ENCODE results near the gene PIANP. TPM values are rescaled to one million over a fixed set of nuclear protein-coding genes. Genes with fewer than 3 reads are reported as not detected.

Gene PIANP
- total RNA-seq, 1 donor from 2014 or later, result not detected

GRCh38 chr12:6703631-6704030, 3.0 kb upstream of the PIANP start:
- peak; percentile 40 for DNase-seq

DNA sequence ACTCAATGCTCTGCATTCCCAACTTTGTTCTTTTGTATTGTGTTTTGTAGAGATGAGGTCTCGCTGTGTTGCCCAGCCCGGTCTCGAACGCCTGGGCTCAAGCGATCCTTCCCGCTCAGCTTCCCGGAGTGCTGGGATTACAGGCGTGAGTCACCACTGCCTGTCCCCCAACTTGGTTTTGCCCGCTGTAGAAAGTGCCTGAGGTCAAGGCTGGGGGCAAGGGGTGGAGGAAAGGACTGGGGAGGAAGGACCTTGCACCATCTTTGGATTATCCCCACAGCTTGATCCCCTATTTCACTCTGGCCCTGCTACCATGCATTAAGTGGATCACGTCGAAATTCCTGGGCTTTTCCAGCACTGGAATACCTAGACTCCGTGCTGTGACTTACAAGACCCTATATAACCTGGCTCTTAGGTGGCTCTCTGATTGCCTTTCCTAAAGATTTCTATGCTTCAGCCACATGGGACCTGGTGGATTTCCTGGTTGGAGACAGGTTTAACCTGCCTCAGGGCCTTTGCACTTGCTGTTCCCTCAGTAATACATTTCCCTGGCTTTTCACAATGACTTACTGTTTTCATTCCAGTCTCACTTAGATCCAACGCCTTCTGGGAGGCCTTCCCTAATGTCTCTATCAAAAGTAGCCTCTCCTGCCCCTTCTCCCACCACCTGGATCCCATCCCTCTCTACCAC, 608 bp upstream of the PIANP start:
- no peak for DNase-seq

- DNase-seq, result no peak
Measured at GRCh38 chr12:6699989-6700645, 498 bp downstream of the PIANP start.

GRCh38 chr12:6699259-6699988, 1.2 kb downstream of the PIANP start:
- no peak for DNase-seq

GRCh38 chr12:6698352-6699046, 2.1 kb downstream of the PIANP start:
- DNase-seq, result no peak

DNA sequence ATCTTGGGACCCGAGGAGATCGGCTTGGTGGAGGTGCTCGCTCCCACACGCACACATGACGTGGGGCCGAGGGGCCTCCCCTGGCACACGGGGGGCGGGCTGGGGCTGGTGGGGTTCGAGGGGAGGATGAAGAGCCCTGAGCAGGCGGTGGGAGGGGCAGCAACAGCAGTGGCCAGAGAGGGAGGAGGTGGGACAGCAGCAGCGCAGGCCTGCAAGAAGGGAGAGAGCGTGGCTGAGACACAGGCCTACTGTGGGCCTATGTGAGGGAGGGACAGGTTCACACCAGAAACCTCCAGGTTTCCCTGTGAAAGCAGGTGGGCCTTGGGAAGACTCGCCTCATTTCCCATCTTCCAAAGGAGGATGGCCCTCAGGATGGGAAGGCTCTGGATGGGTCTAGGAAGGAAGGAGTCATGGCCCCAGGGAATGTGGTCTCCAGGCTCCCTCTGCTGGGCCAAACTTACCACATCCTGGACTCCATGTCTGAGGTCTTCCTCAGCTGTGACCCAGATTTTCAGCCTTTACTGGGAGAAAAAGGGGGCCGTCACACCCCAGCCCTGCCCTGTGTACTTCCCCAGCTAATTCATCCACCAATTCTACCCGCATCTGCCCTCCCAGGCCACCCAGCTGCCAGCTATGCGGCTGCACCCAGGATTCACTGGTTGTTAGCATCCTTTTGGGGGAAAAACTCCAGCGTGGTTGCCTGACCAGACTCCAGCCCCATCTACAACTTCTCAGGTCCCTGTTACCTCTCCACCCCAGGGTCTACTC, 2.8 kb downstream of the PIANP start:
- peak; percentile 78 for DNase-seq

GRCh38 chr12:6696690-6697583, 3.7 kb downstream of the PIANP start:
- no peak for DNase-seq

DNA sequence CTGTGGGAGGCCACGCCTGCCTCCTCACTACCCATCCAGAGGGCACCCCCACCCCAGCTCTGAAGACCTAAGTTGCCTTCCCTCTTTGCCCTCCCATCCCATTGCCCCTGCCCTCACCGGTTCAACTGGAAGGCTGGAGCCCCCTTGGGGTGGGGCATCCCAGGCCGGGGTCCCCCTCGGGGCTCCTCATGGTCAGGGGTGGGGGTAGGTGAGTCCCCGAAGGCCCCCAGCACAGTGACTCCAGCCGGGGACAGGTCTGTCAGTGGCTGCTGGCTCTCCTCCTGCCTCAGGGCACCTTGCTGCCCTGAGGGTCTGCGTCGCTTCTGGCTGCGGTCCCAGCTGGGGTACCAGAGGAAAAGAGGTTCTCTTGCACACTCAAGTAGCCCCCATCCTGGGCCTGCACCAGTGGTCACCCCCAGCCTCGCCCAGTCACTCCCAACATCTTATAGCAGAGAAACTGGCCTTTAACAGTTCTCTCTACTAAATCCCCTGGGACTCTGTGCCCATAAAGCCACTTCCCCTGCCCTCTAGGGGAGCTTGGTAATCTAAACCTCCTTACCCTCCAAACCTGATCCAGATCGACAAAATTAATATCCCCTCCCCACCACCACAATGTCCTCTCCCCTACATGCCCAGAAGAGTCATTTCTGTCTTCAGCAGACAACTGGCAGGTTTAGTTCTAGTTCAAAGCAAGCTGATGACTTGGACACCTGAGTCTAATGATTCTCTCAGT, 5.1 kb downstream of the PIANP start:
- no peak for DNase-seq

GRCh38 chr12:6694701-6695100, 5.9 kb downstream of the PIANP start:
- no peak for DNase-seq

GRCh38 chr12:6693832-6694355, 6.7 kb downstream of the PIANP start:
- no peak for DNase-seq

DNA sequence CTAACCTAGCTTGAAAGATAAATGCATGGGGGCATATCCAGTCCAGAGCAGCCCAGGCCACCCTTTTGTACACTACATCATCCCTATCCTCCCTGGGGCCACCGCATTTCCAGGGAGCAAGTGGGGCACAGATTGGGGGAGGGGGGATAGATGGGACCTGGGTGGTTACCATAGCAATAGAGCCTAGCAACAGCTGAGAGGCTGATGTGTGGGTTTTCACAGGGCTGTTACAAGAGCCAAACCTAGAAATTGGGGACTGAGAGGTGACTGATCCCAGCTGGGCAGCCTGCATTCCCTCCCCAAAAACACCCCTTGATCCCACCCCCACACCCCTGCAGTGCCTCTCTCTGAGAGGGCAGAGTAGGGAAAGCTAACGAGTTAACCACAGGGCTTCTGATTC, 7.7 kb downstream of the PIANP start:
- DNase-seq, result no peak

DNA sequence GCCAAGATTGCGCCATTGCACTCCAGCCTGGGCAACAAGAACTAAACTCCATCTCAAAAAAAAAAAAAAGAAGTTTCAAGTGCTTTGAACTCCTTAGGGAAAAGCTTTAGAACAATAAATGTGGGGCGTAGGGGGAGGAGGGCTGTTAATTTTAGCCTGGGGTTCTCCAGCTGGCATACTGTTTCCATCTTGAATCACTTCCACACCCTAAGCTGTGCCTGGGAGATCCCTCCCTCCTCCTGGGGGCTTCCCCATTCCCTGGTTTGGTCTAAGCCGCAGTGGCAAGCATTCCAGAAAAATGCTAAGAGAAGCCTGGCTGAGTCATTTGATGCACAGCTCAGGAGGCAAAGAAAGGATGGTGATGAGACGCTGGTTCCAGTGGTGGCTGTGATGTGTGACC, 9.1 kb downstream of the PIANP start:
- DNase-seq, result no peak

DNA sequence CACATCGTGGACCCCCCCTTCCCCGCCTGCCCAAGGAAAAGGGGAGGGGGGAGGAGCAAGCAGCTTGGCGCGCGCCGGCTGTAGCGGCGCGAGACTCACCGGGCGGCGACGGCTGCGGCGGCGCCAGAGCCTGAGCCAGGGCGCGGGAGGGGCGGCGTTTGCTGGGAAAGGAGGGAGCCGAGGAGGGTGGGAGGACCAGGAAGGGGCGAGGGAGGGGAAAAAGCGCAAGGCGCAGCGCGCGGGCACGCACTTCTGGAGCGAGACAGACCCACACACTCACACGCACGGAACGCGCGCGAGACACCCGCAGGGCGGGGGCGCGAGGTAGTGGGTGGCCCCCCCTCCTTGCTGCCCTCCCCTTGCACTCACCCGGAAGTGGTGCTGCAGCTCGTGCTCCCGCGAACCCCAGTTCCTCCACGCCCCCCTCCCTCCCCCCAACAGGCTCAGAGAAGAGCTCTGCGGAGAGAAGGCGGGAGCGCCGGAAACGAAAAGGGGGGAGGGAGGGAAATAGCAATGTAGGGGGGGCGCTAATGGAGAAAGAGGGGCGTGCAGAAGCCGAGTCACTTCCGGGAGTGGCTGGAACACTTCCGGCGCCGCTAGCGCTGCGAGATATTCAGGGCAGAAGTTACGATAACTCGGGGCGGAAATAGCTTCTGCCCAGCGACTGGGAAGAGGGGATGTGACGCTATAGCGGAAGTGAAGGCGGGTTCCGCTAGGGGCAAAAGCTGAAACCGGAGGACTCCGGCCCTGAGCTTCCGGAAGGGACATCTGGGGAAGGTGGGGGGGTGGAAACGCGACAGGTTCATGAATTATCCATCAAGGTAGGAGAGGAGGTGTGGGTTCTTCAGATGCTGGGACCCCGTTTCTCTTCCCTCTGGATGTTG, 11.4 kb downstream of the PIANP start, which contains the start of gene ZNF384:
Gene ZNF384, minus strand, starts transcription at position 377 of the 884 bp plus-strand sequence. CDS start 9,855 bp downstream, outside the sequence.
- DNase-seq, result peak; percentile 99

DNA sequence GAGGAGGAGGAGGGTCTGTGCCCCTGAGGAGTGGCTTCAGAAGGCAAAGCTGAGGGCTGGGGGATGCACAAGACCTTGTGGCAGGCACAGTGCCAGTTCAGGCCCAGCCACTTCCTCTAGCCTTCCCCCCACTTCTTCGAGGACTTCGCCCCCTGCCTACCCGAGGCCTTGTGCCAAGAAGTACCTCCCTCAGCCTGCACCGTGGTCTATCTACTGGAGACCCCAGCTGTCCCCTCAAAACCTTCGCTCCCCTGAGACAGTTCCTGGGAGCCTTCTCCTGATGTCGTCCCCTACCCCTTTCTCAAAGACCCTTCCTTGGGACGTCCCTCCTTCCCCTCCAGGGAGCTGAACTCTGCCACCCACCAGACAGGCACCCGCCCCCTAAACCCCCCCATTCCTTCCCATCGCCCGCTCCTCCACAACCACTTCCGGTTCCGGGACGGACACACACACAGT, 12.0 kb downstream of the PIANP start:
- DNase-seq, result peak; percentile 54

DNA sequence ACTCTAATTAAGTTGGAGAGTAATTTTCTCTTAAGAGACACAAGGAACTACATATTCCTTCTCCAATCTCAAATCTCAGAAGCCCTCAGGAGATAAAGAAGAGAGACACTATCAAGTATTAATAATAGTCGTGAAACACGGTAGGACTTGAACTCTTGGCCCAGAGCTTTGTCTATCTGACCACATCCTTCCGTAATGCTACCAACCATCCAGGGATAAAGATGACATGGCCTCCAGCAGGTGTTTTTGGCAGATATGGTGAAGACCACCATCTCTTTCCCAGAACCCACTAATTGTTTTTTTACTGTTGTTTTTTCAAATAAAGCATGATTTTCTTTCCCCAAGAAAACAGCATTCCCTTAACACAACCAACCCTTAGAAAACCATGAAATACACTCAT, 14.8 kb downstream of the PIANP start:
- DNase-seq, result no peak

- DNase-seq, result peak; percentile 60
Measured at GRCh38 chr12:6684609-6685008, 16.0 kb downstream of the PIANP start.

- no peak for DNase-seq
Measured at GRCh38 chr12:6676962-6677361, 23.7 kb downstream of the PIANP start.

DNA sequence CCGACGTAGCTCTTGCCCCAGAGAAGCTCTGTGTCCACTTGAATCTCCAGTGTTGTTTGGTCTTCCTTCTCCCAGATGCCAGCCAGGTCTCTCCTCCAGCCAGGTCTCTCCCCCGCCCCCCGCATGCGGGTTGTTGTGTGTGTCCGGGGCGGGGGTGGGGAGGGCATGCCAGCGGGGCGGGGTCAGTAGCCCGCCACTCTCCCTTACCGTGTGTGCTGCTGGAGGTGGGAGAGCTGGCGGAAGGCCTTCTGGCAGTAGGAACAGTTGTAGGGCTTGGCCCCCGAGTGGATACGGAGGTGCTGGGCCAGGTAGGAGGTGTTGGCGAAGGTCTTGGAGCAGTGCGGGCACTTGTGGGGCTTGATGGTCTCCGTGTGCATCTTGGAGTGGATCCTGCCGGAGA, 28.5 kb downstream of the PIANP start:
- no peak for DNase-seq
